HG02852 (cell line): ENCODE results near the gene PSMB10.
A peak's percentile ranks its signal among the peaks of the same experiment; 100 is the strongest.

Experiments
- ATAC-seq: cut with Tn5 transposase; IDR thresholded peaks from one replicate; pipeline ENCODE4 v1.9.1; 2021; ENCODE audit warnings: mild to moderate bottlenecking, moderate library complexity; ENCODE audit not compliant: unreplicated experiment

PSMB10 gene

DNA sequence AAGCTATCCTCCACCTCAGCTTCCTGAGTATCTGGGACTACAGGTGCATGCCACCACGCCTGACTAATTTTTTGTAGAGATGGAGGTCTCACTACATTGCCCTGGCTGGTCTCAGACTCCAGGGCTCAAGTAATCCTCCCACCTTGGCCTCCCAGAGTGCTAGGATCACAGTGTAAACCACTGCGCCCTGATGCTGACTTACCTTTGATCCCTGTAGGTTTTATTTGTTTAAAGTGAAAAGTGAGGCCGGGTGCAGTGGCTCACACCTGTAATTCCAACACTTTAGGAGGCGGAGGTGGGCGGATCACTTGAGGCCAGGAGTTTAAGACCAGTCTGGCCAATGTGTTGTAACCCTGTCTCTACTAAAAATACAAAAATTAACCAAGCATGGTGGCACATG, 34.9 kb downstream of the PSMB10 start:
- ATAC-seq, result no peak

- no peak for ATAC-seq
Measured at GRCh38 chr16:67897231-67897630, 39.4 kb downstream of the PSMB10 start.

- ATAC-seq, result no peak
Measured at GRCh38 chr16:67893743-67894399, 42.8 kb downstream of the PSMB10 start.

GRCh38 chr16:67892899-67893742, 43.5 kb downstream of the PSMB10 start, which contains the start of gene PSKH1:
Gene PSKH1 (plus strand): TSS chr16:67893254. CDS start chr16:67908750, 15,496 bp downstream.
- ATAC-seq, result peak; percentile 87

DNA sequence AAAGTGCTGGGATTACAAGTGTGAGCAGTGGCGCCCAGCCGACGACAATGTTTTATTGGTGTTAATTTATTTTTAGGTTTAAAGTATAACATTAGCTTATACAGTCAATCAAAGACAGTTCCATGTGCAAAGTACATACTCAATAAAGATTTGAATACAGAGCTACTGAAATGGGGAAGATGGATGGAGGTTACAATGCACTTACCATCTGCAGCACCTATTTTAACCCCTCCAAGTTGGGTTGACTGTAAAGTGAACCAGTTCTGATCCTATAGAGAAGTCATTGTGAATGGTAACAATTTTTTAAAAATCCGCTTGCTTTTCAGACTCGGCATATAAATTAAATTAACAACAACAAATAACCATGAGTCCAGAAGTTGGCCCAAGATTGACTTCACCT, 44.3 kb downstream of the PSMB10 start:
- no peak for ATAC-seq

DNA sequence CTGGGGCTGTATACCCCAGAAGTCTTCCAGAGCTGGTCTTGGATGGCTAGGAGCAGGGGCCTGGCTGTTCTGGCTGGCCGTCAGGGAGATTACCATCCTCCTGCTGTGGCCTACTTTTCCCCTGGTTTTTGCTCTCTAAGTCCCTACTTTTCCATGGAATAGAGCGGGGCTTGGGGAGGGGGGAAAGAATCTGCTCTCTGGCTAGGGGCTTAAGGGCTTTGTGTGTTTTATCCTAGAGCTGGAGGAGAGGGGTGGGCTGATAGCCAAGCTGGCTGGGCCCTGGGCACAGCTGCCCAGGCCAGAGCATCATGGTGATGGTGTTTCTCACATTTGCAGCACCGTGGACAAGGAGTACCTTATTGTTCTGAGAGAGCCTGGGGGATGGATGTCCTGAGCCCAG, 48.3 kb downstream of the PSMB10 start:
- no peak for ATAC-seq

- ATAC-seq, result no peak
Measured at GRCh38 chr16:67886387-67886786, 50.3 kb downstream of the PSMB10 start.

DNA sequence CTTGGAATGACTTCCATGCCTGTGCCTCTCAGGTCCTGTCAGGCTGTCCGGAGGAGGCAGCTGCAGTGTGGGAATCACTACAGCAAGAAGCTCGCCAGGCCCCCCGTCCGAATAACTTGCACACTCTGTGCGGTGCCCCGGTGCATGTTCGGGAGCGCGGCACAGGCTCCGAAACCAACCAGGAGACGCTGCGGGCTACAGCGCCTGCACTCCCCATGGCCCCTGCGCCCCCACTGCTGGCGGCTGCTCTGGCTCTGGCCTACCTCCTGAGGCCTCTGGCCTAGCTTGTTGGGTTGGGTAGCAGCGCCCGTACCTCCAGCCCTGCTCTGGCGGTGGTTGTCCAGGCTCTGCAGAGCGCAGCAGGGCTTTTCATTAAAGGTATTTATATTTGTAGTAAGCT, 50.7 kb downstream of the PSMB10 start:
- no peak for ATAC-seq

- ATAC-seq, result no peak
Measured at GRCh38 chr16:67885545-67885944, 51.1 kb downstream of the PSMB10 start.

DNA sequence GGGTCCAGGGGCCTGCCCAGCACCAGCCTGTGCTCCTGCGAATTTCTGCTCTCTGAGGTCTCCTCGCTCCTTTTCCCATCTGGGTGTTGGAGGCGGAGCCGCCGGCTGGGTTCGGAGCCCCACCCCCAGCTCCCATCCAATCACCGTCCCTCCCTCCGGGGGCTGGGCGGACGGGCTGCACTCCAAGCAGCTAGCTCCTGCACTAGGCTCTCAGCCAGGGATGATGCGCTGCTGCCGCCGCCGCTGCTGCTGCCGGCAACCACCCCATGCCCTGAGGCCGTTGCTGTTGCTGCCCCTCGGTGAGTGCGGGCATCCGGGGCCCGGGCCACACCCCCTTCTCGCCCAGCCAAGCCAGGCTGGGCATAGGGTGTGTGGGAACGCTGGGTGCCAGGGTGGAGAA, 52.0 kb downstream of the PSMB10 start, which contains the start of gene NRN1L:
NRN1L (plus strand) TSS at position 202 of the 400 bp plus-strand sequence; CDS start at position 221, 19 bp downstream.
- ATAC-seq, result no peak
